PC-3 (cell line): ENCODE measurements around the gene SLC13A3.

Experiments used
- EZH2 ChIP-seq: fragments of 300-600 bp; sonication (generic); IDR thresholded peaks from one replicate; pipeline ENCODE4 v1.6.1; 2017; ENCODE audit warnings: antibody characterized with exemption, mild to moderate bottlenecking, low read length; ENCODE audit not compliant: unreplicated experiment
- TF ChIP-seq, protein P1 (sequence below): fragments of 300-600 bp; sonication (generic); conservative IDR thresholded peaks from 2 replicates; pipeline ENCODE4 v1.5.1; 2017; ENCODE audit warnings: antibody characterized with exemption, low read depth, mild to moderate bottlenecking, low read length

DNA sequence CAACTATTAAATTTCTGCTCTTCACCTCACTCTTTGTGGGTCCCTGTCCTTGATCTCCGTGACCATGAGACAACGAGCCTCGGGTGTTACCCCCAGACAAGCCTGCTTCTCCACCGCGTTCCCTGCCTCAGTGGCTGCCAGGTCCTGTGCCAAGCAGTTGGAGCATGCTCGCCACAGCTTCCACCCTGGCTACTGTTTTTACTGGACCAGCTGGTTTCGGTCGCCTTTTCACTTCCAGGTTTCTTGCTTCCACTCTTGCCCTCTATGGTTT, 32.3 kb upstream of the SLC13A3 start:
- TF ChIP-seq, protein P1, sequence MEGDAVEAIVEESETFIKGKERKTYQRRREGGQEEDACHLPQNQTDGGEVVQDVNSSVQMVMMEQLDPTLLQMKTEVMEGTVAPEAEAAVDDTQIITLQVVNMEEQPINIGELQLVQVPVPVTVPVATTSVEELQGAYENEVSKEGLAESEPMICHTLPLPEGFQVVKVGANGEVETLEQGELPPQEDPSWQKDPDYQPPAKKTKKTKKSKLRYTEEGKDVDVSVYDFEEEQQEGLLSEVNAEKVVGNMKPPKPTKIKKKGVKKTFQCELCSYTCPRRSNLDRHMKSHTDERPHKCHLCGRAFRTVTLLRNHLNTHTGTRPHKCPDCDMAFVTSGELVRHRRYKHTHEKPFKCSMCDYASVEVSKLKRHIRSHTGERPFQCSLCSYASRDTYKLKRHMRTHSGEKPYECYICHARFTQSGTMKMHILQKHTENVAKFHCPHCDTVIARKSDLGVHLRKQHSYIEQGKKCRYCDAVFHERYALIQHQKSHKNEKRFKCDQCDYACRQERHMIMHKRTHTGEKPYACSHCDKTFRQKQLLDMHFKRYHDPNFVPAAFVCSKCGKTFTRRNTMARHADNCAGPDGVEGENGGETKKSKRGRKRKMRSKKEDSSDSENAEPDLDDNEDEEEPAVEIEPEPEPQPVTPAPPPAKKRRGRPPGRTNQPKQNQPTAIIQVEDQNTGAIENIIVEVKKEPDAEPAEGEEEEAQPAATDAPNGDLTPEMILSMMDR: no peak
- TF ChIP-seq EZH2: no peak
